ENCODE measurements around the gene PRKG1. TPM values are rescaled to one million over a fixed set of nuclear protein-coding genes. Genes with fewer than 3 reads are reported as not detected.

The PRKG1 gene
- total and polyA plus RNA-seq, 2 donors from 2014 or later = 3.6 to 14.8 TPM

- no peak for DNase-seq
- no peak for TF ChIP-seq CTCF (IDR thresholded peaks at IDR 0.05; ENCODE audit: borderline replicate concordance, extremely low read depth, insufficient read depth)
- H3K4me3 ChIP-seq (ENCODE audit: low read length in 3 of 3) = no peak overlapping the region
- H3K27me3 ChIP-seq (ENCODE audit: control insufficient read depth, insufficient read depth, low read length) = no peaks in the 10 kb centered on the region
- peak; percentile 25 for FAIRE-seq
- H3K4me1 ChIP-seq (ENCODE audit: control insufficient read depth in 2 of 3, insufficient read depth in 2 of 3, low read depth in 1 of 3, low read length in 3 of 3) = no peaks in the 10 kb centered on the region
- no peaks in the 10 kb centered on the region for H3K9me3 ChIP-seq (ENCODE audit: control insufficient read depth in 2 of 3, insufficient read depth in 1 of 3, low read length in 3 of 3)
- intact Hi-C loops (cut with DNase I) = no loop called here
- no peaks in the 10 kb centered on the region for H3K36me3 ChIP-seq (ENCODE audit: control insufficient read depth in 2 of 3, insufficient read depth in 3 of 3, low read length in 3 of 3)
- no peak overlapping the region for H3K27ac ChIP-seq (ENCODE audit: low read depth in 2 of 2, low read length in 2 of 2)
- H3K9ac ChIP-seq (ENCODE audit: low read length in 3 of 3) = no peak overlapping the region
These were observed 269.1 kb downstream of the PRKG1 start for GRCh38 chr10:51343391-51343790.

- TF ChIP-seq CTCF (IDR thresholded peaks at IDR 0.05; ENCODE audit: borderline replicate concordance, extremely low read depth, insufficient read depth) = no peak
- H3K27me3 ChIP-seq (ENCODE audit: control insufficient read depth, insufficient read depth, low read length) = no peaks in the 10 kb centered on the region
- no peaks in the 10 kb centered on the region for H3K4me1 ChIP-seq (ENCODE audit: control insufficient read depth in 2 of 3, insufficient read depth in 2 of 3, low read depth in 1 of 3, low read length in 3 of 3)
- no peaks in the 10 kb centered on the region for H3K36me3 ChIP-seq (ENCODE audit: control insufficient read depth in 2 of 3, insufficient read depth in 3 of 3, low read length in 3 of 3)
- H3K9ac ChIP-seq (ENCODE audit: low read length in 3 of 3) = no peak overlapping the region
- no peak for FAIRE-seq
- no peak for DNase-seq
- no peak overlapping the region for H3K27ac ChIP-seq (ENCODE audit: low read depth in 2 of 2, low read length in 2 of 2)
- no peak overlapping the region for H3K4me3 ChIP-seq (ENCODE audit: low read length in 3 of 3)
- intact Hi-C loops (cut with DNase I) = no loop called here
- H3K9me3 ChIP-seq (ENCODE audit: control insufficient read depth in 2 of 3, insufficient read depth in 1 of 3, low read length in 3 of 3) = no peaks in the 10 kb centered on the region
These were observed 270.1 kb downstream of the PRKG1 start for GRCh38 chr10:51344371-51344770.

GRCh38 chr10:51348622-51349021, 274.3 kb downstream of the PRKG1 start:
- Histone ChIP-seq H3K27ac (ENCODE audit: low read depth in 2 of 2, low read length in 2 of 2) (no peak overlapping the region), H3K9ac (ENCODE audit: low read length in 3 of 3) (no peak overlapping the region), H3K27me3 (ENCODE audit: control insufficient read depth, insufficient read depth, low read length) (no peaks in the 10 kb centered on the region), H3K4me1 (ENCODE audit: control insufficient read depth in 2 of 3, insufficient read depth in 2 of 3, low read depth in 1 of 3, low read length in 3 of 3) (no peaks in the 10 kb centered on the region), H3K36me3 (ENCODE audit: control insufficient read depth in 2 of 3, insufficient read depth in 3 of 3, low read length in 3 of 3) (no peaks in the 10 kb centered on the region), H3K4me3 (ENCODE audit: low read length in 3 of 3) (no peak overlapping the region), H3K9me3 (ENCODE audit: control insufficient read depth in 2 of 3, insufficient read depth in 1 of 3, low read length in 3 of 3) (no peaks in the 10 kb centered on the region)
- intact Hi-C loops (cut with DNase I) = no loop called here
- no peak for DNase-seq
- TF ChIP-seq CTCF (IDR thresholded peaks at IDR 0.05; ENCODE audit: borderline replicate concordance, extremely low read depth, insufficient read depth) = no peak
- FAIRE-seq = no peak

- intact Hi-C loops (cut with DNase I) = no loop called here
- Histone ChIP-seq H3K4me3 (ENCODE audit: low read length in 3 of 3) (no peak overlapping the region), H3K4me1 (ENCODE audit: control insufficient read depth in 2 of 3, insufficient read depth in 2 of 3, low read depth in 1 of 3, low read length in 3 of 3) (no peaks in the 10 kb centered on the region), H3K36me3 (ENCODE audit: control insufficient read depth in 2 of 3, insufficient read depth in 3 of 3, low read length in 3 of 3) (no peaks in the 10 kb centered on the region), H3K9ac (ENCODE audit: low read length in 3 of 3) (no peak overlapping the region), H3K27ac (ENCODE audit: low read depth in 2 of 2, low read length in 2 of 2) (no peak overlapping the region), H3K27me3 (ENCODE audit: control insufficient read depth, insufficient read depth, low read length) (no peaks in the 10 kb centered on the region), H3K9me3 (ENCODE audit: control insufficient read depth in 2 of 3, insufficient read depth in 1 of 3, low read length in 3 of 3) (no peaks in the 10 kb centered on the region)
- no peak for FAIRE-seq
- TF ChIP-seq CTCF (IDR thresholded peaks at IDR 0.05; ENCODE audit: borderline replicate concordance, extremely low read depth, insufficient read depth) = no peak
- no peak for DNase-seq
These were observed 282.9 kb downstream of the PRKG1 start for GRCh38 chr10:51357170-51357569.
